H1 (cell line): ENCODE data around the gene ELMOD1. TPM values are rescaled to one million over a fixed set of nuclear protein-coding genes. Genes with fewer than 3 reads are reported as not detected.

ENCODE experiments used
- CTCF ChIA-PET: fragments of 300-600 bp; sonication (Branson Sonifier 250); formaldehyde crosslinking; loops from one replicate; lab custom pipeline; 2021; ENCODE audit not compliant: partially characterized antibody; lab: Charles Lee
- POLR2A ChIA-PET: fragments of 300-600 bp; sonication (Branson Sonifier 250); formaldehyde crosslinking; loops from one replicate; lab custom pipeline; 2021; ENCODE audit warnings: inconsistent platforms; ENCODE audit not compliant: partially characterized antibody; lab: Charles Lee
- DNase-seq, 2 experiments: peaks; one replicate each; pipeline versions ENCODE4 v3.0.0 to v3.0.0-alpha.2; 2010 to 2022; ENCODE audit warnings: low spot score in 2 of 2, low read depth in 1 of 2, mixed read lengths in 1 of 2
- FAIRE-seq: peaks from 2 replicates; lab custom pipeline; 2011; peaks lifted over from hg19 to GRCh38; lab: Jason Lieb, UNC
- H2AFZ ChIP-seq: 2 replicates; pipeline ENCODE4 v1.8.1; 2012; ENCODE audit warnings: low read length, inconsistent platforms
- H2AK5ac ChIP-seq: 2 replicates; pipeline ENCODE4 v1.6.1; 2013; ENCODE audit warnings: low read depth, low read length
- H2BK120ac ChIP-seq: replicated peaks from 2 replicates; pipeline ENCODE3; 2013; ENCODE audit warnings: low read depth, low read length, inconsistent platforms
- H2BK12ac ChIP-seq: 2 replicates; pipeline ENCODE4 v1.6.1; 2013; ENCODE audit warnings: low read depth, low read length
- H2BK15ac ChIP-seq: 2 replicates; pipeline ENCODE4 v1.6.1; 2013; ENCODE audit warnings: low read length
- H2BK20ac ChIP-seq: 2 replicates; pipeline ENCODE4 v1.6.1; 2013; ENCODE audit warnings: low read length
- H2BK5ac ChIP-seq: 2 replicates; pipeline ENCODE4 v1.6.1; 2013; ENCODE audit warnings: low read depth, low read length
- H3K14ac ChIP-seq: 2 replicates; pipeline ENCODE4 v1.6.1; 2013; ENCODE audit warnings: inconsistent platforms; ENCODE audit not compliant: insufficient read length
- H3K18ac ChIP-seq: 2 replicates; pipeline ENCODE4 v1.6.1; 2013; ENCODE audit warnings: low read length; ENCODE audit errors: extremely low read depth
- H3K23ac ChIP-seq: 2 replicates; pipeline ENCODE4 v1.6.1; 2013; ENCODE audit warnings: inconsistent platforms; ENCODE audit not compliant: insufficient read length
- H3K23me2 ChIP-seq: 2 replicates; pipeline ENCODE4 v1.6.1; 2013; ENCODE audit warnings: low read depth, low read length
- H3K27ac ChIP-seq: 2 replicates; pipeline ENCODE4 v1.6.1; 2011; ENCODE audit warnings: low read depth, low read length, inconsistent platforms
- H3K27me3 ChIP-seq, 4 experiments: replicated peaks in 1 of 4; 1 replicate in 1 of 4; 2 replicates in 3 of 4; pipeline versions ENCODE4 v1.6.1 to v1.8.1; 2011 to 2013; ENCODE audit warnings: low read length in 3 of 4, mild to moderate bottlenecking in 3 of 4, inconsistent platforms in 2 of 4, mixed read lengths in 2 of 4, moderate library complexity in 1 of 4; ENCODE audit not compliant: control insufficient read depth in 3 of 4, insufficient read depth in 3 of 4; ENCODE audit errors: extremely low read depth in 1 of 4
- H3K36me3 ChIP-seq, 4 experiments: 2 replicates each; pipeline versions ENCODE4 v1.6.1 to v1.8.1; 2011 to 2013; ENCODE audit warnings: mild to moderate bottlenecking in 4 of 4, low read length in 3 of 4, moderate library complexity in 2 of 4, control low read depth in 1 of 4, inconsistent platforms in 1 of 4; ENCODE audit not compliant: insufficient read depth in 4 of 4, control insufficient read depth in 2 of 4
- H3K4ac ChIP-seq: replicated peaks from 2 replicates; pipeline ENCODE3; 2013; ENCODE audit warnings: low read length, low read depth, mixed read lengths, inconsistent platforms; ENCODE audit not compliant: insufficient read length
- H3K4me1 ChIP-seq, 4 experiments: replicated peaks in 1 of 4; 1 replicate in 1 of 4; 2 replicates in 3 of 4; pipeline versions ENCODE4 v1.6.1 to v1.8.1; 2011 to 2013; ENCODE audit warnings: low read length in 3 of 4, inconsistent platforms in 2 of 4, mixed read lengths in 1 of 4; ENCODE audit not compliant: insufficient read depth in 4 of 4, control insufficient read depth in 3 of 4
- H3K4me2 ChIP-seq, 2 experiments: 2 replicates each; pipeline versions ENCODE4 v1.6.1 to v1.8.1; 2011 to 2013; ENCODE audit warnings: low read depth in 2 of 2, low read length in 2 of 2, control low read depth in 1 of 2, inconsistent platforms in 1 of 2, mild to moderate bottlenecking in 1 of 2; ENCODE audit not compliant: insufficient read depth in 1 of 2
- H3K4me3 ChIP-seq, 4 experiments: fragments of 200-600, 300-600 bp in 1 of 4; sonication (generic), shearing (Covaris generic), sonication (Bioruptor Twin) in 1 of 4; 2 replicates each; pipeline versions ENCODE4 v1.5.1 to v1.8.1; 2011 to 2016; ENCODE audit warnings: low read length in 4 of 4, low read depth in 3 of 4, control low read depth in 2 of 4, inconsistent platforms in 2 of 4, mild to moderate bottlenecking in 2 of 4, mixed read lengths in 1 of 4, moderate library complexity in 1 of 4; ENCODE audit not compliant: insufficient read depth in 2 of 4; ENCODE audit errors: extremely low read depth in 1 of 4
- H3K56ac ChIP-seq: replicated peaks from 2 replicates; pipeline ENCODE3; 2013; ENCODE audit warnings: low read depth, mild to moderate bottlenecking, mixed read lengths, low read length, inconsistent platforms; ENCODE audit not compliant: insufficient read length
- H3K79me1 ChIP-seq: 2 replicates; pipeline ENCODE4 v1.6.1; 2013; ENCODE audit warnings: low read depth, low read length, control low read depth
- H3K79me2 ChIP-seq, 2 experiments: 2 replicates each; pipeline versions ENCODE4 v1.6.1 to v1.8.1; 2012 to 2013; ENCODE audit warnings: low read length in 2 of 2, mild to moderate bottlenecking in 2 of 2, inconsistent platforms in 1 of 2; ENCODE audit not compliant: insufficient read depth in 2 of 2, control insufficient read depth in 1 of 2
- H3K9ac ChIP-seq, 4 experiments: replicated peaks in 1 of 4; 1 replicate in 1 of 4; 2 replicates in 3 of 4; pipeline versions ENCODE4 v1.6.1 to v1.8.1; 2011 to 2013; ENCODE audit warnings: low read depth in 3 of 4, low read length in 3 of 4, control low read depth in 2 of 4, mild to moderate bottlenecking in 2 of 4, moderate library complexity in 2 of 4, inconsistent platforms in 1 of 4; ENCODE audit errors: extremely low read depth in 1 of 4
- H3K9me3 ChIP-seq, 2 experiments: 2 replicates each; pipeline versions ENCODE4 v1.6.1 to v1.8.1; 2012 to 2013; ENCODE audit warnings: mild to moderate bottlenecking in 2 of 2, moderate library complexity in 2 of 2, control low read depth in 1 of 2, inconsistent platforms in 1 of 2, low read depth in 1 of 2, low read length in 1 of 2, mixed read lengths in 1 of 2; ENCODE audit not compliant: insufficient read depth in 2 of 2
- H4K20me1 ChIP-seq, 2 experiments: replicated peaks in 1 of 2; 2 replicates each; pipeline versions ENCODE3 to v1.8.1; 2011 to 2013; ENCODE audit warnings: inconsistent platforms in 2 of 2, low read length in 2 of 2, mild to moderate bottlenecking in 1 of 2; ENCODE audit not compliant: insufficient read depth in 2 of 2, control insufficient read depth in 1 of 2
- H4K5ac ChIP-seq: 2 replicates; pipeline ENCODE4 v1.6.1; 2013; ENCODE audit warnings: low read length, low read depth, mixed read lengths, inconsistent platforms; ENCODE audit not compliant: insufficient read length
- H4K8ac ChIP-seq: 2 replicates; pipeline ENCODE4 v1.8.0; 2013; ENCODE audit warnings: mild to moderate bottlenecking, moderate library complexity, low read length, inconsistent platforms; ENCODE audit not compliant: insufficient read depth; ENCODE audit errors: extremely low read depth
- H4K91ac ChIP-seq: replicated peaks from 2 replicates; pipeline ENCODE3; 2013; ENCODE audit warnings: low read length, mixed read lengths, inconsistent platforms; ENCODE audit not compliant: insufficient read length
- BACH1 ChIP-seq: IDR thresholded peaks from 2 replicates; pipeline ENCODE4 v1.6.1; 2012; ENCODE audit warnings: low read length, improper control_type of control experiment
- CTCF ChIP-seq, 3 experiments: IDR thresholded peaks; 1 replicate in 2 of 3; 2 replicates in 1 of 3; pipeline versions ENCODE4 v1.5.1 to v1.6.1; 2011; ENCODE audit warnings: low read length in 3 of 3, mild to moderate bottlenecking in 3 of 3, inconsistent platforms in 2 of 3, low read depth in 1 of 3, moderate library complexity in 1 of 3; ENCODE audit not compliant: insufficient read depth in 1 of 3; ENCODE audit errors: control extremely low read depth in 1 of 3
- SP2 ChIP-seq: IDR thresholded peaks from 2 replicates; pipeline ENCODE4 v1.6.1; 2012; ENCODE audit warnings: mild to moderate bottlenecking, low read length, inconsistent platforms
- TAF7 ChIP-seq: optimal IDR thresholded peaks from 2 replicates; pipeline ENCODE3; 2011; ENCODE audit warnings: low read depth, mild to moderate bottlenecking, inconsistent platforms, low read length, moderate library complexity, borderline replicate concordance
- TBP ChIP-seq: IDR thresholded peaks from 2 replicates; pipeline ENCODE4 v1.6.1; 2011; ENCODE audit warnings: low read depth, low read length, improper control_type of control experiment
- WGBS, 2 experiments: shearing (Covaris generic) in 1 of 2; methylation state at CpG; one replicate each; pipeline versions ENCODE4 v1.1.6 to v1.1.7; 2013 to 2015; ENCODE audit warnings: low lambda C conversion rate in 2 of 2, mixed read lengths in 2 of 2, inconsistent platforms in 1 of 2, low coverage in 1 of 2, missing lambda C conversion rate in 1 of 2; ENCODE audit not compliant: insufficient replicate concordance in 2 of 2, insufficient coverage in 1 of 2, insufficient read length in 1 of 2; ENCODE audit errors: extremely low coverage in 1 of 2, missing lambda C conversion rate in 1 of 2; 5-methylcytosine and 5-hydroxymethylcytosine counted together
- polyA plus RNA-seq, 7 experiments: library from polyadenylated mRNA; depleted of rRNA in 3 of 7; stranded (reverse) in 5 of 7; unstranded in 2 of 7; fragments of >200 nt in 5 of 7; fragments of 200-250 nt in 2 of 7; gene quantifications; 1 replicate in 5 of 7; 2 replicates in 1 of 7; 4 replicates in 1 of 7; pipeline versions ENCODE4 v1.2.1 to v1.2.3, GENCODE V29; 2011 to 2013; ENCODE audit warnings: missing spikeins in 2 of 7, mixed read lengths in 2 of 7
- total RNA-seq: library from RNA; stranded (reverse); fragmentation: NEBNext Ultra II Directional; extraction: Animal tissue kit (Norgen Biotek cat#: 25700); gene quantifications from 2 replicates; pipeline ENCODE4 v1.2.1, GENCODE V29; 2021

ELMOD1 gene
- total and polyA plus RNA-seq, 2 of the 8 experiments (the other 6 are each of a cell fraction or from before 2014, with no cell fraction given), result 0.47 to 1.6 TPM

- CTCF ChIA-PET, result interaction anchor here (1.0 to 7.5 kb wide), 7 partner anchors 9 to 178 kb away, joined by 3 to 149 read pairs (median 4); no protein-coding TSS in a partner anchor
- Histone ChIP-seq H4K5ac (no peak overlapping the region), H3K18ac (no peak overlapping the region), H3K36me3 (no peaks in the 10 kb centered on the region), H2AK5ac (no peak overlapping the region; the same call in 1 of the 2 replicates), H4K20me1 (no peaks in the 10 kb centered on the region), H3K9ac (no peak overlapping the region), H2BK120ac (no peak overlapping the region), H3K14ac (no peak overlapping the region), H3K79me1 (no peaks in the 10 kb centered on the region), H3K23ac (no peak overlapping the region), H3K4me3 (no peak overlapping the region), H3K23me2 (no peaks in the 10 kb centered on the region), H3K4me1 (peaks cover 3 to 13% (median 6%) of the 10 kb centered on the region in 4 experiments; a peak in 4 of 7 replicates), H2BK12ac (no peak overlapping the region), H2BK15ac (no peak overlapping the region), H2BK5ac (no peak overlapping the region), H3K4ac (no peak overlapping the region), H3K56ac (no peak overlapping the region), H4K8ac (no peak overlapping the region), H2BK20ac (no peak overlapping the region), H3K4me2 (no peak overlapping the region), H2AFZ (no peak overlapping the region), H3K27ac (no peak overlapping the region), H3K27me3 (no peaks in the 10 kb centered on the region), H4K91ac (no peak overlapping the region), H3K79me2 (no peaks in the 10 kb centered on the region), H3K9me3 (no peaks in the 10 kb centered on the region)
- DNase-seq (no peak), FAIRE-seq (no peak)
- WGBS, 2 experiments, result 92% methylated on average over 11 of the region's 11 CpGs; no CpG with 5 or more reads in 1 of the 2 experiments
- POLR2A ChIA-PET, result no interaction called here
- TF ChIP-seq BACH1 (no peak), TBP (no peak), SP2 (no peak), CTCF (IDR thresholded peaks at IDR 0.05; ENCODE audit: control extremely low read depth in 1 of 3, insufficient read depth in 1 of 3, low read depth in 1 of 3, low read length in 3 of 3) (no peak), TAF7 (no peak)
Measured at GRCh38 chr11:107669191-107669740, 78.3 kb downstream of the ELMOD1 start.
